GM12875 (cell line): Measurements from ENCODE around the gene PCDHGA10.

Source experiments
- H3K4me3 ChIP-seq: one replicate; pipeline ENCODE4 v1.5.1; 2011; ENCODE audit warnings: low read depth, low read length, control low read depth
- TF ChIP-seq, protein P1 (sequence below): IDR thresholded peaks from 2 replicates; pipeline ENCODE4 v1.5.1; 2011; ENCODE audit warnings: low read depth, mild to moderate bottlenecking, control low read depth, inconsistent platforms, low read length, moderate library complexity, borderline replicate concordance; ENCODE audit not compliant: insufficient read depth

Gene PCDHGA10

DNA sequence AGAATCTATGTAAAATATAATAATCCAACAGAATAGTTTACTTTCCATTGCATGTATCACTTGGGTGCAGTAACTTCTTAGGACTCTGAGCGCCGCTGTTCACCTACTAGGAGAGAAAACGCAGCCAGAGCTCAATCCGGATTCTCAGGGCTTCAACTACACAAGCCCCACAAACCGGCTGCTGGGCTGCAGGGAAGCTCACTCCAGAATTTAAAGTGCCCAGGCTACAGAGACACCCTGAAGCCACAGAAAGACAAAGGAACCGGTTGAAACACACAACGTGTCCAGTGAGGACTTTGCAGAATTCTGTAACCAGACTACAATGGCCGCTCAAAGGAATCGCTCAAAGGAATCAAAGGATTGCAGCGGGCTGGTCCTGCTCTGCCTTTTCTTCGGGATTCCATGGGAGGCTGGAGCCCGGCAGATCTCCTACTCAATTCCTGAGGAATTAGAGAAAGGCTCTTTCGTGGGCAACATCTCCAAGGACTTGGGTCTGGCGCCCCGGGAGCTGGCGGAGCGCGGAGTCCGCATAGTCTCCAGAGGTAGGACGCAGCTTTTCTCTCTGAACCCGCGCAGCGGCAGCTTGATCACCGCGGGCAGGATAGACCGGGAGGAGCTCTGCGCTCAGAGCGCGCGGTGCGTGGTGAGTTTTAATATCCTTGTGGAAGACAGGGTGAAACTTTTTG is at the start of gene PCDHGA10:
Gene PCDHGA10, plus strand, starts transcription at position 134 of the 686 bp plus-strand sequence. Its CDS starts 189 bp downstream, at position 323.
- H3K4me3 ChIP-seq, result peak within 1 kb of the TSS; percentile 79
- TF ChIP-seq, protein P1, sequence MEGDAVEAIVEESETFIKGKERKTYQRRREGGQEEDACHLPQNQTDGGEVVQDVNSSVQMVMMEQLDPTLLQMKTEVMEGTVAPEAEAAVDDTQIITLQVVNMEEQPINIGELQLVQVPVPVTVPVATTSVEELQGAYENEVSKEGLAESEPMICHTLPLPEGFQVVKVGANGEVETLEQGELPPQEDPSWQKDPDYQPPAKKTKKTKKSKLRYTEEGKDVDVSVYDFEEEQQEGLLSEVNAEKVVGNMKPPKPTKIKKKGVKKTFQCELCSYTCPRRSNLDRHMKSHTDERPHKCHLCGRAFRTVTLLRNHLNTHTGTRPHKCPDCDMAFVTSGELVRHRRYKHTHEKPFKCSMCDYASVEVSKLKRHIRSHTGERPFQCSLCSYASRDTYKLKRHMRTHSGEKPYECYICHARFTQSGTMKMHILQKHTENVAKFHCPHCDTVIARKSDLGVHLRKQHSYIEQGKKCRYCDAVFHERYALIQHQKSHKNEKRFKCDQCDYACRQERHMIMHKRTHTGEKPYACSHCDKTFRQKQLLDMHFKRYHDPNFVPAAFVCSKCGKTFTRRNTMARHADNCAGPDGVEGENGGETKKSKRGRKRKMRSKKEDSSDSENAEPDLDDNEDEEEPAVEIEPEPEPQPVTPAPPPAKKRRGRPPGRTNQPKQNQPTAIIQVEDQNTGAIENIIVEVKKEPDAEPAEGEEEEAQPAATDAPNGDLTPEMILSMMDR, result peak; percentile 66

DNA sequence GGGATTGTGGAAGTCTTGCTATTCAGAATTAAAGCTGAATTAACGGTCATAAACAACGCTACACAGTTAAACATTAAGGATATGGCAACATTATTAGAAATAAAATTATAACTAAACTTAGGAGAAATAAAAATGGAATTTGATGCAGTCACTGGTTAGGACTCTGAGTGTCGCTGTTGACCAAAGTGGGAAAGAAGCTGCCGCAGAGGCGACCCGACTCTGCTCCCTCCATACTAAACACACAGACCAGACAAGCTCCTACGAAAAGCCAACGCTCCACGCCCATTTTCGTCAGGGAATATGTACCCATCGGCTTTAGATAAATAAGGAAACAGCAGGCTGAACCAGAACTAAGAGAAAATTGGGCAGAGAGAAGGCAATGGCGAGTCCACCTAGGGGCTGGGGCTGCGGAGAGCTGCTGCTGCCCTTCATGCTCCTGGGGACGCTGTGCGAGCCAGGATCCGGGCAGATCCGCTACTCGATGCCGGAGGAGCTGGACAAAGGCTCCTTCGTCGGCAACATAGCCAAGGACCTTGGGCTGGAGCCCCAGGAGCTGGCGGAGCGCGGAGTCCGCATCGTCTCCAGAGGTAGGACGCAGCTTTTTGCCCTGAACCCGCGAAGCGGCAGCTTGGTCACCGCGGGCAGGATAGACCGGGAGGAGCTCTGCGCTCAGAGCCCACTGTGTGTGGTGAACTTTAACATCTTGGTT is 48.7 kb upstream of the PCDHGA10 start, which contains the start of gene PCDHGA5:
Gene PCDHGA5, plus strand, starts transcription at position 211 of the 709 bp plus-strand sequence. Its CDS starts 169 bp downstream, at position 380.
- H3K4me3 ChIP-seq, result no peak within 1 kb of the TSS
- TF ChIP-seq, protein P1, result no peak

GRCh38 chr5:141366016-141366896 is 46.5 kb upstream of the PCDHGA10 start:
- TF ChIP-seq, protein P1, result no peak
- no peak overlapping the region for H3K4me3 ChIP-seq

GRCh38 chr5:141369994-141370848 is 42.6 kb upstream of the PCDHGA10 start, which contains the start of gene PCDHGB3:
TSS of gene PCDHGB3 (plus strand) at chr5:141370242. CDS start at chr5:141370395, 153 bp downstream.
- TF ChIP-seq, protein P1, result peak; percentile 31; the same call in 1 of the 2 replicates
- no peak within 1 kb of the TSS for H3K4me3 ChIP-seq

DNA sequence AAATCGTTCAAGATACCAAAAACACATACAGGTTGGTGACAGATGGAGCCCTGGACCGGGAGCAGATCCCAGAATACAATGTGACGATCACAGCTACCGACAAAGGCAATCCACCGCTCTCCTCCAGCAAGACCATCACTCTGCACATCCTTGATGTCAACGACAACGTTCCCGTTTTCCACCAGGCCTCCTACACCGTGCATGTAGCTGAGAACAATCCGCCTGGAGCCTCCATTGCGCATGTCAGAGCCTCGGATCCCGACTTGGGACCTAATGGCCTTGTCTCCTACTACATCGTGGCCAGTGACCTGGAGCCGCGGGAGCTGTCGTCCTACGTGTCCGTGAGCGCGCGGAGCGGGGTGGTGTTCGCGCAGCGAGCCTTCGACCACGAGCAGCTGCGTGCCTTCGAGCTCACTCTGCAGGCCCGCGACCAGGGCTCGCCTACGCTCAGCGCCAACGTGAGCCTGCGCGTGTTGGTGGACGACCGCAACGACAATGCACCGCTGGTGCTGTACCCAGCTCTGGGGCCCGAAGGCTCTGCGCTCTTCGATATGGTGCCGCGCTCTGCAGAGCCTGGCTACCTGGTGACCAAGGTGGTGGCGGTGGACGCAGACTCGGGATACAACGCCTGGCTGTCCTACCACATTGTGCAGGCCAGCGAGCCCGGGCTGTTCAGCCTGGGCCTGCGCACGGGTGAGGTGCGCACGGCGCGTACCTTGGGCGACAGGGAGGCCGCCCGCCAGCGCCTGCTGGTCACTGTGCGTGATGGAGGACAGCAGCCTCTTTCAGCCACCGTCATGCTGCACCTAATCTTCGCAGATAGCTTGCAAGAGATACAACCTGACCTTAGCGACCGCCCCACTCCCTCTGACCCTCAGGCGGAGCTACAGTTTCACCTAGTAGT is 41.0 kb upstream of the PCDHGA10 start:
- TF ChIP-seq, protein P1, result no peak
- no peak overlapping the region for H3K4me3 ChIP-seq
